ENCODE results near the gene TMEM108. TPM values are rescaled to one million over a fixed set of nuclear protein-coding genes. Genes with fewer than 3 reads are reported as not detected.

The TMEM108 gene
- total and polyA plus RNA-seq, 2 of the 4 experiments (the other 2 are of a cell fraction) = 0.18 to 2.2 TPM

GRCh38 chr3:133191818-133192217 is 153.6 kb downstream of the TMEM108 start:
- Histone ChIP-seq H4K5ac (ENCODE audit: low read depth, low read length) (no peak overlapping the region), H2AFZ (replicated peaks; ENCODE audit: low read length, poor library complexity) (no peak overlapping the region), H2BK20ac (ENCODE audit: low read depth, low read length) (no peak overlapping the region), H2BK120ac (ENCODE audit: low read depth, low read length) (no peak overlapping the region), H2BK15ac (ENCODE audit: low read depth, low read length) (no peak overlapping the region), H3K79me1 (ENCODE audit: low read depth in 1 of 2, low read length in 2 of 2) (no peaks in the 10 kb centered on the region), H3K27ac (ENCODE audit: insufficient read depth, low read length) (no peak overlapping the region), H3K9me3 (ENCODE audit: control insufficient read depth, insufficient read depth, low read length) (no peaks in the 10 kb centered on the region), H4K91ac (ENCODE audit: insufficient read depth, low read depth, low read length) (no peak overlapping the region), H3K4me1 (ENCODE audit: control insufficient read depth, insufficient read depth, low read length) (no peaks in the 10 kb centered on the region), H3K4me3 (ENCODE audit: insufficient read depth, low read depth, low read length) (no peak overlapping the region), H3K56ac (ENCODE audit: extremely low read depth, insufficient read depth, low read length) (no peak overlapping the region), H3K27me3 (ENCODE audit: control insufficient read depth, insufficient read depth, low read length) (no peaks in the 10 kb centered on the region), H4K20me1 (ENCODE audit: insufficient read depth, low read length) (no peaks in the 10 kb centered on the region), H3K9ac (ENCODE audit: low read depth, low read length) (no peak overlapping the region), H3K9me1 (ENCODE audit: insufficient read depth, low read length) (no peaks in the 10 kb centered on the region), H3K4me2 (ENCODE audit: low read depth, low read length) (no peak overlapping the region), H3K4ac (ENCODE audit: low read depth, low read length) (no peak overlapping the region), H3K14ac (replicated peaks; ENCODE audit: low read depth, low read length) (no peak overlapping the region), H3K36me3 (ENCODE audit: control insufficient read depth, insufficient read depth, low read length) (no peaks in the 10 kb centered on the region), H4K8ac (ENCODE audit: low read depth in 2 of 2, low read length in 2 of 2) (no peak overlapping the region), H2AK9ac (replicated peaks; ENCODE audit: low read depth, low read length, poor library complexity) (no peak overlapping the region), H3K18ac (ENCODE audit: low read depth, low read length) (no peak overlapping the region), H2BK5ac (ENCODE audit: low read depth, low read length, poor library complexity, severe bottlenecking) (no peak overlapping the region), H3K23ac (ENCODE audit: low read depth, low read length) (no peak overlapping the region), H2AK5ac (ENCODE audit: low read depth, low read length) (no peak overlapping the region)
- intact Hi-C loops (cut with micrococcal nuclease) = no loop called here
- TF ChIP-seq BHLHE40 (IDR thresholded peaks at IDR 0.05; ENCODE audit: low read depth, low read length) (no peak), ELK1 (IDR thresholded peaks at IDR 0.05; ENCODE audit: borderline replicate concordance, low read depth, low read length) (no peak), SMC3 (IDR thresholded peaks at IDR 0.05; ENCODE audit: low read depth, low read length) (no peak), MAFK (IDR thresholded peaks at IDR 0.05; ENCODE audit: low read depth, low read length) (no peak), RCOR1 (IDR thresholded peaks at IDR 0.05; ENCODE audit: insufficient replicate concordance, low read length) (no peak), MAZ (IDR thresholded peaks at IDR 0.05; ENCODE audit: borderline replicate concordance, low read depth, low read length) (no peak), FOS (IDR thresholded peaks at IDR 0.05; ENCODE audit: low read depth, low read length) (no peak), POLR2A (IDR thresholded peaks at IDR 0.05; ENCODE audit: low read depth, low read length) (no peak), RFX5 (IDR thresholded peaks at IDR 0.05; ENCODE audit: low read depth, low read length) (no peak), CTCF (conservative IDR thresholded peaks at IDR 0.05; ENCODE audit: low read depth, low read length) (no peak)
- TF ChIP-seq, protein P1, sequence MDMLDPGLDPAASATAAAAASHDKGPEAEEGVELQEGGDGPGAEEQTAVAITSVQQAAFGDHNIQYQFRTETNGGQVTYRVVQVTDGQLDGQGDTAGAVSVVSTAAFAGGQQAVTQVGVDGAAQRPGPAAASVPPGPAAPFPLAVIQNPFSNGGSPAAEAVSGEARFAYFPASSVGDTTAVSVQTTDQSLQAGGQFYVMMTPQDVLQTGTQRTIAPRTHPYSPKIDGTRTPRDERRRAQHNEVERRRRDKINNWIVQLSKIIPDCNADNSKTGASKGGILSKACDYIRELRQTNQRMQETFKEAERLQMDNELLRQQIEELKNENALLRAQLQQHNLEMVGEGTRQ (IDR thresholded peaks at IDR 0.05; ENCODE audit: low read depth, low read length) = no peak
- no peak for ATAC-seq (ENCODE audit: low read depth)
- POLR2A ChIA-PET (ENCODE audit: unreplicated experiment) = no interaction called here
- no peak for DNase-seq
- WGBS, 2 experiments (ENCODE audit: extremely low coverage in 2 of 2, insufficient read length in 1 of 2) = no CpG with 5 or more reads among the region's 2 CpGs
- in situ Hi-C loops (cut with MboI; ENCODE audit: low sequenced_read_pairs) = no loop called here
- BruUV-seq (replicated peaks) = no TSS peak
- dilution Hi-C loops (cut with HindIII; ENCODE audit: low sequenced_read_pairs, unreplicated experiment) = no loop called here
- CTCF ChIA-PET = no interaction called here
